K562 (cell line): ENCODE results near the gene HDHD2. TPM values are rescaled to one million over a fixed set of nuclear protein-coding genes. Genes with fewer than 3 reads are reported as not detected.
"Not testable (repeated sequence)": the region's sequence is repeated elsewhere in the genome, so short reads cannot be mapped to it uniquely, and the experiment has no call there.

Source experiments
- ATAC-seq: fragments of 200-7000 bp; cut with Tn5 transposase; 3 replicates; pipeline ENCODE4 v1.9.1; 2020; ENCODE audit warnings: moderate library complexity
- BruUV-seq: library from RNA; stranded (reverse); fragments of 400-500 nt; replicated peaks from 2 replicates; lab custom pipeline; 2021; lab: Mats Ljungman, UMichigan
- CTCF ChIA-PET: fragments of 300-600 bp; formaldehyde crosslinking; extraction: SDS; loops from one replicate; lab custom pipeline; 2021; ENCODE audit warnings: low intra/inter-chr PET ratio; lab: Yijun Ruan, JAX
- POLR2A ChIA-PET: fragments of 300-600, 350-650 bp; sonication (Branson Sonifier 250); formaldehyde crosslinking; extraction: SDS; loops from one replicate; lab custom pipeline; 2021; ENCODE audit warnings: antibody characterized with exemption, inconsistent platforms; lab: Yijun Ruan, JAX
- DNase-seq, 4 experiments: peaks; one replicate each; pipeline versions ENCODE4 v3.0.0 to v3.0.0-alpha.2; 2011 to 2018; ENCODE audit warnings: low spot score in 3 of 4, mixed read lengths in 3 of 4; ENCODE audit errors: extremely low read depth in 1 of 4
- FAIRE-seq: peaks from 2 replicates; lab custom pipeline; 2011; peaks lifted over from hg19 to GRCh38; lab: Jason Lieb, UNC
- H2AFZ ChIP-seq: 2 replicates; pipeline ENCODE4 v1.6.0; 2011; ENCODE audit warnings: low read depth, low read length, control low read depth, inconsistent platforms
- H3K27ac ChIP-seq: fragments of 200-600 bp; 3 replicates; pipeline ENCODE4 v1.8.0; 2011; ENCODE audit warnings: low read depth, mild to moderate bottlenecking, control low read depth, inconsistent platforms, low read length, moderate library complexity, mixed read lengths; ENCODE audit errors: extremely low read depth
- H3K27me3 ChIP-seq, 2 experiments: fragments of 300-600 bp in 1 of 2; 2 replicates in 1 of 2; 3 replicates in 1 of 2; pipeline versions ENCODE4 v1.6.0 to v1.8.0; 2011; ENCODE audit warnings: inconsistent platforms in 2 of 2, low read length in 2 of 2, mild to moderate bottlenecking in 1 of 2, mixed read lengths in 1 of 2, moderate library complexity in 1 of 2; ENCODE audit not compliant: control insufficient read depth in 2 of 2, insufficient read depth in 2 of 2
- H3K36me3 ChIP-seq: fragments of 300-600 bp; 3 replicates; pipeline ENCODE4 v1.8.0; 2011; ENCODE audit warnings: mild to moderate bottlenecking, low read length, inconsistent platforms; ENCODE audit not compliant: control insufficient read depth, insufficient read depth
- H3K4me1 ChIP-seq, 2 experiments: fragments of 200-600 bp in 1 of 2; replicated peaks in 1 of 2; 2 replicates in 1 of 2; 3 replicates in 1 of 2; pipeline versions ENCODE4 v1.5.1 to v1.8.0; 2011; ENCODE audit warnings: inconsistent platforms in 2 of 2, low read length in 2 of 2, mild to moderate bottlenecking in 1 of 2, mixed read lengths in 1 of 2, moderate library complexity in 1 of 2; ENCODE audit not compliant: control insufficient read depth in 2 of 2, insufficient read depth in 2 of 2
- H3K4me2 ChIP-seq: 2 replicates; pipeline ENCODE4 v1.6.1; 2011; ENCODE audit warnings: low read length, control low read depth, inconsistent platforms, mixed read lengths; ENCODE audit not compliant: insufficient read depth
- H3K4me3 ChIP-seq: fragments of 200-600 bp; sonication (generic), shearing (Covaris generic); 2 replicates; pipeline ENCODE4 v1.5.1; 2016; ENCODE audit warnings: control low read depth, inconsistent platforms
- H3K79me2 ChIP-seq: fragments of 200-600 bp; 3 replicates; pipeline ENCODE4 v1.8.0; 2011; ENCODE audit warnings: low read length, inconsistent platforms; ENCODE audit not compliant: control insufficient read depth, insufficient read depth
- H3K9ac ChIP-seq, 2 experiments: 2 replicates each; pipeline versions ENCODE4 v1.6.0 to v1.6.1; 2011; ENCODE audit warnings: low read depth in 2 of 2, low read length in 2 of 2, control low read depth in 1 of 2, inconsistent platforms in 1 of 2, mild to moderate bottlenecking in 1 of 2, mixed read lengths in 1 of 2; ENCODE audit not compliant: insufficient read depth in 1 of 2
- H3K9me1 ChIP-seq: one replicate; pipeline ENCODE4 v1.6.0; 2011; ENCODE audit warnings: inconsistent platforms, mild to moderate bottlenecking, low read length, moderate library complexity; ENCODE audit not compliant: control insufficient read depth, insufficient read depth
- H3K9me3 ChIP-seq: replicated peaks from 2 replicates; pipeline ENCODE4 v1.5.1; 2011; ENCODE audit warnings: low read depth, low read length, inconsistent platforms; ENCODE audit not compliant: control insufficient read depth, insufficient read depth
- H4K20me1 ChIP-seq: replicated peaks from 2 replicates; pipeline ENCODE4 v1.6.1; 2011; ENCODE audit warnings: low read length, inconsistent platforms, mixed read lengths; ENCODE audit not compliant: control insufficient read depth, insufficient read depth
- FOXA3 ChIP-seq, 2 experiments: fragments of 450-650 bp in 1 of 2; sonication (generic) in 1 of 2; formaldehyde crosslinking; IDR thresholded peaks in 1 of 2; conservative IDR thresholded peaks in 1 of 2; 2 replicates each; pipeline versions ENCODE4 v1.4.0 to v1.8.0; 2020 to 2022; ENCODE audit warnings: mild to moderate bottlenecking in 2 of 2, missing genetic modification reagents in 1 of 2
- JUN ChIP-seq, 2 experiments: sonication (generic) in 1 of 2; formaldehyde crosslinking in 1 of 2; IDR thresholded peaks; 2 replicates each; pipeline versions ENCODE4 v1.6.1 to v1.8.0; 2012 to 2022; ENCODE audit warnings: borderline replicate concordance in 2 of 2, mild to moderate bottlenecking in 2 of 2, improper control_type of control experiment in 1 of 2, low read depth in 1 of 2, low read length in 1 of 2, missing genetic modification reagents in 1 of 2
- NRF1 ChIP-seq, 2 experiments: fragments of 450-650 bp; IDR thresholded peaks in 1 of 2; conservative IDR thresholded peaks in 1 of 2; 2 replicates each; pipeline ENCODE4 v1.6.1; 2014; ENCODE audit warnings: mild to moderate bottlenecking in 2 of 2
- RAD21 ChIP-seq, 2 experiments: fragments of 250-450 bp in 1 of 2; fragments of 450-650 bp in 1 of 2; sonication (Bioruptor Pico) in 1 of 2; formaldehyde crosslinking in 1 of 2; IDR thresholded peaks in 1 of 2; conservative IDR thresholded peaks in 1 of 2; 2 replicates each; pipeline versions ENCODE4 v1.4.0 to v1.8.0; 2020 to 2022; ENCODE audit warnings: mild to moderate bottlenecking in 2 of 2, moderate library complexity in 1 of 2
- REST ChIP-seq, 2 experiments: fragments of 450-650 bp; formaldehyde crosslinking in 1 of 2; IDR thresholded peaks; 2 replicates each; pipeline versions ENCODE4 v1.4.0 to v1.6.1; 2014 to 2020; ENCODE audit warnings: mild to moderate bottlenecking in 2 of 2, borderline replicate concordance in 1 of 2, low read depth in 1 of 2
- WGBS: fragments of 100-300 bp; shearing (Covaris generic); methylation state at CpG from one replicate; pipeline ENCODE4 v1.1.6; 2016; ENCODE audit warnings: low coverage, mixed read lengths; ENCODE audit not compliant: insufficient coverage; ENCODE audit errors: missing lambda C conversion rate; 5-methylcytosine and 5-hydroxymethylcytosine counted together
- in situ Hi-C: fragments of 300-500 bp; cut with MboI; formaldehyde crosslinking; loops from 4 replicates; pipeline ENCODE4 v1.15.0; 2018; ENCODE audit warnings: inconsistent platforms, mixed read lengths
- intact Hi-C: fragments of 100-400 bp; cut with micrococcal nuclease; formaldehyde crosslinking; loops from 2 replicates; pipeline ENCODE4 v1.14.2; 2022
- polyA plus RNA-seq, 8 experiments: library from polyadenylated mRNA; depleted of rRNA in 4 of 8; stranded (reverse) in 5 of 8; unstranded in 3 of 8; fragments of >200 nt; fragmentation: Nextera tagmentation in 2 of 8; fragmentation: Illumina TruSeq in 1 of 8; extraction: Ambion mirVana in 2 of 8; extraction: Trizol in 1 of 8; gene quantifications; 2 replicates each; pipeline versions ENCODE4 v1.2.1 to v1.2.3, GENCODE V29; 2011 to 2014; ENCODE audit warnings: inconsistent platforms in 1 of 8, missing spikeins in 1 of 8
- total RNA-seq, 7 experiments: library from RNA; depleted of rRNA in 6 of 7; stranded (reverse); fragments of >200 nt in 6 of 7; fragmentation: Illumina TruSeq in 2 of 7; extraction: Trizol in 2 of 7; gene quantifications; 2 replicates each; pipeline versions ENCODE4 v1.2.1 to v1.2.3, GENCODE V29; 2011 to 2021; ENCODE audit warnings: low replicate concordance in 1 of 7

The HDHD2 gene
- total and polyA plus RNA-seq, 9 of the 15 experiments (the other 6 are each of a cell fraction or from before 2014, with no cell fraction given), result 6.8 to 25.2 (median 21.5) TPM

- ATAC-seq, FAIRE-seq, H3K9me1 ChIP-seq, in situ Hi-C loops, POLR2A ChIA-PET, H3K36me3 ChIP-seq, H3K79me2 ChIP-seq, H3K27me3 ChIP-seq, H2AFZ ChIP-seq, DNase-seq, H3K4me2 ChIP-seq, CTCF ChIA-PET, H3K9ac ChIP-seq, BruUV-seq, H4K20me1 ChIP-seq, H3K27ac ChIP-seq, H3K4me3 ChIP-seq, H3K4me1 ChIP-seq, intact Hi-C loops, H3K9me3 ChIP-seq: not testable (repeated sequence)
- 4% methylated on average over 3 of the region's 3 CpGs for WGBS
- TF ChIP-seq FOXA3 (CRISPR knock-in tag; conservative IDR thresholded peaks at IDR 0.05 in 1 of 2, IDR thresholded peaks at IDR 0.05 in 1 of 2), result peak in 1 of 2 experiments; percentile 84; a peak in 2 of 4 replicates
Observed at GRCh38 chr18:47195961-47196360, 45.7 kb upstream of the HDHD2 start.

DNA sequence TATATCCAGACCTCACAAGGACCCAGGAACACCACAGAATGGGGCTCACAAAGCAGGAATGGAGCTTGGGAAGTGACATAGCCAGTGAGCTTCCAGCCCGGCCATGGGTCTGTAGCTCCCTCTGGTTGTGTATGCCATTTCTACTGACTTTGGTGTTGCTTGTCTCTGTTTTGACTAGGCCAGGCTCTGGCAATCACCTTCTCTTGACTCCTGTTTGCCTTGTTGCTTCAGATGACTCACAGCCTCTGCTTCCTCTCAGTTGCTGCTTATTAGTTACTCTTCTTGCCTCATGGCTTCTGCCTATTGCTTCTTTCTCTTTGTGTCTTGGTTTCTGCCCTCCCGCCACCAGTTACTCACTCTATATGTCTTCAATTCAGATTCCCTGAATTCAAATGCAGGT is 41.7 kb upstream of the HDHD2 start:
- no peak for FAIRE-seq
- POLR2A ChIA-PET, result interaction anchor here (0.6 kb wide), 1 partner anchor 1760 kb away, joined by 3 read pairs; no protein-coding TSS in a partner anchor
- Histone ChIP-seq H3K4me2 (no peak overlapping the region), H3K9me3 (no peaks in the 10 kb centered on the region), H3K4me1 (no peaks in the 10 kb centered on the region), H3K79me2 (no peaks in the 10 kb centered on the region), H4K20me1 (no peaks in the 10 kb centered on the region), H3K27ac (no peak overlapping the region), H3K36me3 (no peaks in the 10 kb centered on the region), H2AFZ (no peak overlapping the region), H3K27me3 (no peaks in the 10 kb centered on the region), H3K9ac (no peak overlapping the region), H3K9me1 (no peaks in the 10 kb centered on the region), H3K4me3 (no peak overlapping the region)
- 19% methylated on average over 2 of the region's 2 CpGs for WGBS
- intact Hi-C loops (no loop called here), in situ Hi-C loops (no loop called here)
- CTCF ChIA-PET, result interaction anchor here (1.5 kb wide), 1 partner anchor 92 kb away, joined by 7 read pairs; no protein-coding TSS in a partner anchor
- no peak for DNase-seq
- BruUV-seq, result no TSS peak
- peak; percentile 65 for ATAC-seq
- TF ChIP-seq NRF1 (conservative IDR thresholded peaks at IDR 0.05 in 1 of 2, IDR thresholded peaks at IDR 0.05 in 1 of 2), result no peak
- TF ChIP-seq JUN (IDR thresholded peaks at IDR 0.05; ENCODE audit: borderline replicate concordance, low read depth, low read length), result 0 out of 2 replicates have a peak, but pooled peaks have one; percentile 19
- TF ChIP-seq JUN (CRISPR knock-in tag; IDR thresholded peaks at IDR 0.05; ENCODE audit: borderline replicate concordance), result no peak
- peak in 1 of 2 experiments; percentile 48; a peak in 2 of 4 replicates for TF ChIP-seq RAD21 (CRISPR knock-in tag; conservative IDR thresholded peaks at IDR 0.05 in 1 of 2, IDR thresholded peaks at IDR 0.05 in 1 of 2)
- TF ChIP-seq REST (IDR thresholded peaks at IDR 0.05; ENCODE audit: borderline replicate concordance), result peak; percentile 42; the same call in 1 of the 2 replicates
- TF ChIP-seq REST (CRISPR knock-in tag; IDR thresholded peaks at IDR 0.05; ENCODE audit: low read depth), result no peak
